ENCODE results near the gene PRKCZ. TPM values are rescaled to one million over a fixed set of nuclear protein-coding genes. Genes with fewer than 3 reads are reported as not detected.

PRKCZ gene
- polyA plus RNA-seq, 3 donors = 0.74 to 1.9 (median 1.4) TPM

GRCh38 chr1:2060535-2060934, 10.3 kb downstream of the PRKCZ start:
- H3K27me3 ChIP-seq (ENCODE audit: control insufficient read depth in 2 of 2, insufficient read depth in 2 of 2, low read length in 2 of 2) = no peaks in the 10 kb centered on the region
- 95% methylated on average over 21 of the region's 23 CpGs for WGBS (ENCODE audit: insufficient coverage)
- Mint-ChIP-seq H3K9me3 (peaks cover 0 to 10% (median 5%) of the 10 kb centered on the region in 7 donors), H3K4me3 (no peak overlapping the region), H3K27me3 (ENCODE audit: low read depth in 3 of 3) (peaks cover 2 to 6% (median 3%) of the 10 kb centered on the region in 3 donors), H3K4me1 (no peaks in the 10 kb centered on the region), H3K36me3 (no peaks in the 10 kb centered on the region), H3K27ac (peak overlapping the region in 1 of 7 donors; percentile 50)
- no peaks in the 10 kb centered on the region for H4K20me1 ChIP-seq (ENCODE audit: insufficient read depth, low read length)
- H3K4me2 ChIP-seq (replicated peaks; ENCODE audit: extremely low read depth, low read length, poor library complexity, severe bottlenecking) = no peak overlapping the region
- no peak for DNase-seq
- H3K9me3 ChIP-seq (replicated peaks in 1 of 2; ENCODE audit: control insufficient read depth in 1 of 2, insufficient read depth in 1 of 2, low read length in 2 of 2) = peaks cover 0 to 7% of the 10 kb centered on the region in 2 donors
- no peak overlapping the region for H3K27ac ChIP-seq (ENCODE audit: low read depth in 1 of 2, low read length in 2 of 2)
- no peak overlapping the region for H2AFZ ChIP-seq (ENCODE audit: insufficient read depth, low read depth, low read length, poor library complexity, severe bottlenecking)
- H3K9ac ChIP-seq (ENCODE audit: insufficient read depth, low read length, poor library complexity, severe bottlenecking) = no peak overlapping the region
- TF ChIP-seq CTCF (IDR thresholded peaks at IDR 0.05) = no peak
- no peaks in the 10 kb centered on the region for H3K79me2 ChIP-seq (ENCODE audit: insufficient read depth, low read length)
- no peak overlapping the region for H3K4me3 ChIP-seq (replicated peaks in 1 of 3; ENCODE audit: low read depth in 2 of 3, low read length in 3 of 3)
- intact Hi-C loops (cut with micrococcal nuclease) = no loop called here
- H3K4me1 ChIP-seq (ENCODE audit: control insufficient read depth in 1 of 2, insufficient read depth in 2 of 2, low read length in 2 of 2) = no peaks in the 10 kb centered on the region
- H3K36me3 ChIP-seq (replicated peaks in 1 of 2; ENCODE audit: control insufficient read depth in 1 of 2, insufficient read depth in 2 of 2, low read length in 2 of 2) = no peaks in the 10 kb centered on the region

- TF ChIP-seq CTCF (IDR thresholded peaks at IDR 0.05) = no peak
- Histone ChIP-seq H3K4me2 (replicated peaks; ENCODE audit: extremely low read depth, low read length, poor library complexity, severe bottlenecking) (no peak overlapping the region), H3K9ac (ENCODE audit: insufficient read depth, low read length, poor library complexity, severe bottlenecking) (no peak overlapping the region), H3K9me3 (replicated peaks in 1 of 2; ENCODE audit: control insufficient read depth in 1 of 2, insufficient read depth in 1 of 2, low read length in 2 of 2) (peaks cover 0 to 7% of the 10 kb centered on the region in 2 donors), H3K4me1 (ENCODE audit: control insufficient read depth in 1 of 2, insufficient read depth in 2 of 2, low read length in 2 of 2) (no peaks in the 10 kb centered on the region), H4K20me1 (ENCODE audit: insufficient read depth, low read length) (no peaks in the 10 kb centered on the region), H3K4me3 (replicated peaks in 1 of 3; ENCODE audit: low read depth in 2 of 3, low read length in 3 of 3) (no peak overlapping the region), H3K27me3 (ENCODE audit: control insufficient read depth in 2 of 2, insufficient read depth in 2 of 2, low read length in 2 of 2) (no peaks in the 10 kb centered on the region), H3K27ac (ENCODE audit: low read depth in 1 of 2, low read length in 2 of 2) (no peak overlapping the region), H2AFZ (ENCODE audit: insufficient read depth, low read depth, low read length, poor library complexity, severe bottlenecking) (no peak overlapping the region), H3K36me3 (replicated peaks in 1 of 2; ENCODE audit: control insufficient read depth in 1 of 2, insufficient read depth in 2 of 2, low read length in 2 of 2) (no peaks in the 10 kb centered on the region), H3K79me2 (ENCODE audit: insufficient read depth, low read length) (no peaks in the 10 kb centered on the region)
- Mint-ChIP-seq H3K36me3 (no peaks in the 10 kb centered on the region), H3K4me3 (no peak overlapping the region), H3K27ac (no peak overlapping the region), H3K9me3 (peaks cover 0 to 14% (median 7%) of the 10 kb centered on the region in 7 donors), H3K4me1 (no peaks in the 10 kb centered on the region), H3K27me3 (ENCODE audit: low read depth in 3 of 3) (peaks cover 2 to 6% (median 3%) of the 10 kb centered on the region in 3 donors)
- DNase-seq = no peak
- 95% methylated on average over 24 of the region's 28 CpGs for WGBS (ENCODE audit: insufficient coverage)
- intact Hi-C loops (cut with micrococcal nuclease) = no loop called here
Measured at GRCh38 chr1:2061065-2061778, 11.0 kb downstream of the PRKCZ start.
